OCI-LY1 (cell line): ENCODE measurements around the gene PARVG.

ENCODE experiments used
- H2AFZ ChIP-seq: fragments of 200-600 bp; sonication (generic), shearing (Covaris generic); 2 replicates; pipeline ENCODE4 v1.6.0; 2014; ENCODE audit warnings: antibody characterized with exemption, mild to moderate bottlenecking, low read length
- H3F3A ChIP-seq: fragments of 200-600 bp; sonication (generic), shearing (Covaris generic); 2 replicates; pipeline ENCODE4 v1.6.0; 2014; ENCODE audit warnings: mild to moderate bottlenecking, antibody characterized with exemption, low read length, moderate library complexity; ENCODE audit not compliant: insufficient read depth
- H3K27ac ChIP-seq: fragments of 200-600 bp; sonication (generic); 2 replicates; pipeline ENCODE4 v1.5.1; 2014; ENCODE audit warnings: low read length, mixed run types, mild to moderate bottlenecking, low read depth; ENCODE audit not compliant: poor library complexity, severe bottlenecking
- H3K27me3 ChIP-seq: fragments of 200-600 bp; sonication (generic); 2 replicates; pipeline ENCODE4 v1.6.0; 2014; ENCODE audit warnings: antibody characterized with exemption, mild to moderate bottlenecking, low read length, moderate library complexity; ENCODE audit not compliant: insufficient read depth
- H3K36me3 ChIP-seq: fragments of 200-600 bp; sonication (generic); 2 replicates; pipeline ENCODE4 v1.6.1; 2014; ENCODE audit warnings: mild to moderate bottlenecking, antibody characterized with exemption, low read length, moderate library complexity, mixed read lengths; ENCODE audit not compliant: insufficient read depth
- H3K4me1 ChIP-seq: fragments of 200-600 bp; sonication (generic); 2 replicates; pipeline ENCODE4 v1.5.1; 2014; ENCODE audit warnings: mild to moderate bottlenecking, low read length, moderate library complexity; ENCODE audit not compliant: insufficient read depth, severe bottlenecking
- H3K4me2 ChIP-seq: fragments of 200-600 bp; sonication (generic), shearing (Covaris generic); 2 replicates; pipeline ENCODE4 v1.6.1; 2014; ENCODE audit warnings: low read length
- H3K4me3 ChIP-seq: fragments of 200-600 bp; sonication (generic); 2 replicates; pipeline ENCODE4 v1.5.1; 2014; ENCODE audit warnings: low read length, low read depth, mild to moderate bottlenecking, mixed read lengths; ENCODE audit not compliant: poor library complexity, severe bottlenecking
- H3K79me2 ChIP-seq: fragments of 200-600 bp; shearing (Covaris generic); 2 replicates; pipeline ENCODE4 v1.6.1; 2016; ENCODE audit warnings: mixed run types, low read length, mixed read lengths; ENCODE audit not compliant: insufficient read depth
- H3K9ac ChIP-seq: fragments of 200-600 bp; sonication (generic), shearing (Covaris generic); 2 replicates; pipeline ENCODE4 v1.6.1; 2014; ENCODE audit warnings: mild to moderate bottlenecking, low read length, mixed read lengths
- H3K9me2 ChIP-seq: fragments of 200-600 bp; sonication (generic), shearing (Covaris generic); 2 replicates; pipeline ENCODE4 v1.6.1; 2014; ENCODE audit warnings: low read depth, mild to moderate bottlenecking, low read length, mixed read lengths
- H3K9me3 ChIP-seq: fragments of 200-600 bp; shearing (Covaris generic); 2 replicates; pipeline ENCODE4 v1.6.1; 2014; ENCODE audit warnings: low read length, mixed read lengths
- H4K20me1 ChIP-seq: fragments of 200-600 bp; sonication (generic), shearing (Covaris generic); 2 replicates; pipeline ENCODE4 v1.6.0; 2016; ENCODE audit warnings: mild to moderate bottlenecking, low read length; ENCODE audit not compliant: insufficient read depth
- EZH2 ChIP-seq: fragments of 200-600 bp; sonication (generic), shearing (Covaris generic); IDR thresholded peaks from 2 replicates; pipeline ENCODE4 v1.8.0; 2017; ENCODE audit warnings: borderline replicate concordance, mixed run types, mild to moderate bottlenecking, antibody characterized with exemption, low read length, moderate library complexity, mixed read lengths
- TF ChIP-seq, protein P1 (sequence below): fragments of 200-600 bp; sonication (generic), shearing (Covaris generic); IDR thresholded peaks from 2 replicates; pipeline ENCODE4 v1.5.1; 2017; ENCODE audit warnings: mild to moderate bottlenecking, antibody characterized with exemption, low read length, moderate library complexity, mixed read lengths

PARVG gene

DNA sequence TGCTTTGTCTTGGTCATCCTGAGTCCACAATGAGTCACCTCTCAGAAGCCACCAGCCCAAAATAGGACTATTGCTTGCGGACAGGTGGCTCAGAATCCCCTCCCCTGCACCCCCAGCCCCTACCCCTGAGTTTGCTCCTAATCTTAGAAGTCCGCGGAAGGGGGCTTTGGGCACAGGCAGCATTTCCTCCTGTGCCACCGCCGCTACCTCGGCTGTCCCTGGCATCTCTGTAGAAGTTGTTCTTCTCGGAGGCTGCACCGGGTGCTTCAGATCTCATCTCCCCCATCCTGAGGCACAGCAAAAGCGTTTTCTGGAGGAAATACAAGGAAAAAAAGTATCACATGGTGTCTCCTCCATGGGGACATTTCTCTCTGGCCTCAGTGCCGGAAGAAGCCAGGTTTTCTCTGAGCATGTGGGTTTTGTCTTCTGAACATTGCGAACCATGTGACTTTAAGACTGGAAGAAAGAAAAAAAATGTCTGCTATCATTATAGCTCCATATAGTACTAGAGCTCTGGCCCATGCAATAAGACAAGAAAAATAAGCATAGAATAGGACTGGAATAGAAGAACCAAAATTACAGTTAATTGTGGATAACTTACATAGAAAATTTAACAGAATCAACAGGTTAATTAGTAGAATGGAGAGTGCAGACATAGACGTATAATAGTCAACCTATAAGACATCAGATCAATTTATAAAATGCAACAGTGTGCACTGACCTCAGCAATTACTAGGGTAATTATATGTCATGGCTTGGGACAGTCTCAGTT lies 68.8 kb downstream of the PARVG start:
- H3K27ac ChIP-seq: no peak overlapping the region
- H3K9me2 ChIP-seq: no peaks in the 10 kb centered on the region
- H3K79me2 ChIP-seq: no peaks in the 10 kb centered on the region
- H3K4me3 ChIP-seq: no peak overlapping the region
- 0 out of 2 replicates have a peak, but pooled peaks cover 4% of the 10 kb centered on the region for H3K9me3 ChIP-seq
- TF ChIP-seq, protein P1, sequence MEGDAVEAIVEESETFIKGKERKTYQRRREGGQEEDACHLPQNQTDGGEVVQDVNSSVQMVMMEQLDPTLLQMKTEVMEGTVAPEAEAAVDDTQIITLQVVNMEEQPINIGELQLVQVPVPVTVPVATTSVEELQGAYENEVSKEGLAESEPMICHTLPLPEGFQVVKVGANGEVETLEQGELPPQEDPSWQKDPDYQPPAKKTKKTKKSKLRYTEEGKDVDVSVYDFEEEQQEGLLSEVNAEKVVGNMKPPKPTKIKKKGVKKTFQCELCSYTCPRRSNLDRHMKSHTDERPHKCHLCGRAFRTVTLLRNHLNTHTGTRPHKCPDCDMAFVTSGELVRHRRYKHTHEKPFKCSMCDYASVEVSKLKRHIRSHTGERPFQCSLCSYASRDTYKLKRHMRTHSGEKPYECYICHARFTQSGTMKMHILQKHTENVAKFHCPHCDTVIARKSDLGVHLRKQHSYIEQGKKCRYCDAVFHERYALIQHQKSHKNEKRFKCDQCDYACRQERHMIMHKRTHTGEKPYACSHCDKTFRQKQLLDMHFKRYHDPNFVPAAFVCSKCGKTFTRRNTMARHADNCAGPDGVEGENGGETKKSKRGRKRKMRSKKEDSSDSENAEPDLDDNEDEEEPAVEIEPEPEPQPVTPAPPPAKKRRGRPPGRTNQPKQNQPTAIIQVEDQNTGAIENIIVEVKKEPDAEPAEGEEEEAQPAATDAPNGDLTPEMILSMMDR: no peak
- no peak for TF ChIP-seq EZH2
- no peak overlapping the region for H2AFZ ChIP-seq
- no peaks in the 10 kb centered on the region for H3F3A ChIP-seq
- H3K36me3 ChIP-seq: no peaks in the 10 kb centered on the region
- no peak overlapping the region for H3K4me2 ChIP-seq
- no peak overlapping the region for H3K9ac ChIP-seq
- peaks cover 8% of the 10 kb centered on the region; the same call in 1 of the 2 replicates for H3K27me3 ChIP-seq
- H4K20me1 ChIP-seq: no peaks in the 10 kb centered on the region
- H3K4me1 ChIP-seq: no peaks in the 10 kb centered on the region

DNA sequence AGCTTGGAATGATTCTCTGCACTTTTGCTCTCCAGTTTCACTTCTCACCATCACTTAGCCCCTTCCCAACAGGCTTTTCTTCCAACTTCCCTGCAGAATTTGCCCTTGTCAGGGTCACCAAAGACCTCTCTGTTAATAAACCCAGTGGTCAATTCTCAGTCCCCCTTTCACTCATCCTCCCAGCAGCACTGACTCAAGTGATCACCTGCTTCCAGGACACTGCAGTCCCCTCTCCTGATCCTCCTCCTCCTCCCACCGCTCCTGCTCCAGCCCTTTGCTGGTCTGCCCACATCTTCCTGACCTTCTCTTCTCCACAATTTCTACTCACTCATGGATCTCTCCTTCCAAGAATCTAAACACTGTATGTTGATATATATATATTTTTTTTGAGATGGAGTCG lies 74.1 kb downstream of the PARVG start:
- H3K79me2 ChIP-seq: no peaks in the 10 kb centered on the region
- H3K4me1 ChIP-seq: no peaks in the 10 kb centered on the region
- no peaks in the 10 kb centered on the region for H3K9me2 ChIP-seq
- no peak overlapping the region for H3K4me3 ChIP-seq
- H3K9me3 ChIP-seq: 0 out of 2 replicates have a peak, but pooled peaks cover 2% of the 10 kb centered on the region
- H3K27ac ChIP-seq: no peak overlapping the region
- H3K27me3 ChIP-seq: peaks cover 3% of the 10 kb centered on the region; the same call in 1 of the 2 replicates
- H3K36me3 ChIP-seq: no peaks in the 10 kb centered on the region
- no peak overlapping the region for H3K4me2 ChIP-seq
- H3K9ac ChIP-seq: no peak overlapping the region
- no peak overlapping the region for H2AFZ ChIP-seq
- H3F3A ChIP-seq: no peaks in the 10 kb centered on the region
- H4K20me1 ChIP-seq: no peaks in the 10 kb centered on the region
- no peak for TF ChIP-seq EZH2
- TF ChIP-seq, protein P1: no peak

DNA sequence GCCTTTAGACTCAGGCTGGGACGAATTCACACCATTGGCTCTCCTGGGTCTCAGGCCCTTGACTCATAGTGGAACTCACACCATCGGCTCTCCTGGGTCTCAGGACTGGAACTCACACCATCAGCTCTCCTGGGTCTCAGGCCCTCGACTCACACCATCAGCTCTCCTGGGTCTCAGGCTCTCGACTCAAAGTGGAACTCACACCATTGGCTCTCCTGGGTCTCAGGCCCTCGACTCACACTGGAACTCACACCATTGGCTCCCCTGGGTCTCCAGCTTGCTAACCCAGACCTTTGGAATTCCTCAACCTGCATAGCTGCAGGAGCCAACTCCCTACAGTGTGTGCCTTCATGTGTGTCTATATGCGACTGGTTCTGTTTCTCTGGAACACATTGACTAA lies 75.4 kb downstream of the PARVG start:
- H3K9me2 ChIP-seq: no peaks in the 10 kb centered on the region
- no peaks in the 10 kb centered on the region for H3F3A ChIP-seq
- H3K4me2 ChIP-seq: no peak overlapping the region
- no peaks in the 10 kb centered on the region for H3K79me2 ChIP-seq
- no peak overlapping the region for H3K4me3 ChIP-seq
- no peaks in the 10 kb centered on the region for H4K20me1 ChIP-seq
- H3K9ac ChIP-seq: no peak overlapping the region
- H3K36me3 ChIP-seq: no peaks in the 10 kb centered on the region
- no peak for TF ChIP-seq EZH2
- TF ChIP-seq, protein P1: no peak
- no peaks in the 10 kb centered on the region for H3K9me3 ChIP-seq
- no peak overlapping the region for H2AFZ ChIP-seq
- no peaks in the 10 kb centered on the region for H3K4me1 ChIP-seq
- no peak overlapping the region for H3K27ac ChIP-seq
- no peaks in the 10 kb centered on the region for H3K27me3 ChIP-seq
